8988T (cell line): ENCODE data around the gene SLC44A2.
A peak's percentile ranks its signal among the peaks of the same experiment; 100 is the strongest.

ENCODE experiments used
- DNase-seq: peaks from one replicate; pipeline ENCODE4 v3.0.0; 2011

SLC44A2 gene

DNA sequence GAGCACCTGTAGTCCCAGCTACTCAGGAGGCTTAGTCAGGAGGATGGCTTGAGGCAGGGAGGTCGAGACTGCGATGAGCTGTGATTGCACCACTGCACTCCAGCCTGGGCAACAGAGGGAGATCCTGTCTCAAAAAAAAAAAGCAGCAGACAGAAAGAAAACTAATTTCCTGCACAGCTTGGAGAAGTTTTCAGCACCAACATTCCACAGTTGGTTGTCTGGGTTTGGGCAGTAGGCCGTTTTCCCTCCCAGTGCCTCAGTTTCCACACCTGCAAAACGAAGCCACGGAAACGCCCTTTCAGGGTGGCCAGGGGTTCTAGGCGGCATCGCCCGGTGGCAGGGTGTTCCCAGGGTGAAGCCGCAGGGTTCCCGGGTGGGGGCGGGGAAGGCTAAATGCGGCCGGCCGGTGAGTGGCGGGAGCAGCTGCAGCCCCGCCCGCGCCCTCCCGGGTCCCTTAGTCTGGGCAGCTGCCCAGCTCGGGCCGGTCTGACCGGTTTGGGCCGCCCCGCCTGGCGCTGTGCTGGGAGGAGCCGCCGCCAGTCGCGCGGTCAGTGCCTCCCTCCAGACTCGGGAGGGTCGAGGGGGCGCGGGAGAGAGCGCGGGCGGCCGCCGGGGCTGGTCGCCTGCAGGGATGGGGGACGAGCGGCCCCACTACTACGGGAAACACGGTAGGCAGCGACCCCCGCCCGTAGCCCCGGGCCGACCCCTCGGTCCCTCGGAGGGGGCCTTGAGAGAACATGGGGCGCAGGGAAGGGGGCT lies at the start of gene SLC44A2:
TSS of gene SLC44A2 (plus strand) at position 551 of the 759 bp plus-strand sequence. CDS start at position 632, 81 bp downstream.
- DNase-seq = peak; percentile 83

- DNase-seq = no peak
These were observed 47.4 kb upstream of the SLC44A2 start for GRCh38 chr19:10577951-10578350.

DNA sequence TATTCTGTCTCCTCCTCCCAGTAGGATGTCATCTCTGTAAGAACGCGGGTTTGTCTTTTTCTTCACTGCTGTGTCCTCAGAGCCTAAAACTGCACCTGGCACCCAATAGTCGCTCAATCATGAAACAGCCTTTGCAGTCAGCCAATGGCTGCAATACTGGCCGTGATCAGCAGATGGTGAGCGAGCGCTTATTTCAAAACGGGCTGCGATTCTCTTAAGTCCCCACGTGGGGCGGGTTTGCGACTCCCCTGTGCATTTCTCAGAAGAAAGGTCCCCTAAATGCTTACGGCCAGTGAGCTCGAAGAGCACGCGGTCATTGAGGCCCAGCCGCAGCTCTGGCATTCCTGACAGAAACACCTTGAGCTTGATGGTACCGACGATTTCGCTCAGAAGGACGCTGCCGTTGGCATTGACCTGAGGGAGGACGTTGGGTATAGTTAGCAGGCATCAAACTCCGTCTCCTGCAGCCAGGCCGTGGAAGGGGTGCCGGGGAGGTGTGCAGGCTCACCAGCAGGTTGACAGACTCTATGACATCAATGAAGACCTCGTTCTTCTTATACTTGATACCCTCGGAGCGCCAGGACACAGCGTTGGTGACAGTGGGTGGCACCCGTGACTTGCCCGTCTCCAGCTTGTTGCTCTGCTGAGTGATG lies 44.2 kb upstream of the SLC44A2 start:
- DNase-seq = no peak

GRCh38 chr19:10582091-10582490 lies 43.3 kb upstream of the SLC44A2 start:
- DNase-seq = no peak

DNA sequence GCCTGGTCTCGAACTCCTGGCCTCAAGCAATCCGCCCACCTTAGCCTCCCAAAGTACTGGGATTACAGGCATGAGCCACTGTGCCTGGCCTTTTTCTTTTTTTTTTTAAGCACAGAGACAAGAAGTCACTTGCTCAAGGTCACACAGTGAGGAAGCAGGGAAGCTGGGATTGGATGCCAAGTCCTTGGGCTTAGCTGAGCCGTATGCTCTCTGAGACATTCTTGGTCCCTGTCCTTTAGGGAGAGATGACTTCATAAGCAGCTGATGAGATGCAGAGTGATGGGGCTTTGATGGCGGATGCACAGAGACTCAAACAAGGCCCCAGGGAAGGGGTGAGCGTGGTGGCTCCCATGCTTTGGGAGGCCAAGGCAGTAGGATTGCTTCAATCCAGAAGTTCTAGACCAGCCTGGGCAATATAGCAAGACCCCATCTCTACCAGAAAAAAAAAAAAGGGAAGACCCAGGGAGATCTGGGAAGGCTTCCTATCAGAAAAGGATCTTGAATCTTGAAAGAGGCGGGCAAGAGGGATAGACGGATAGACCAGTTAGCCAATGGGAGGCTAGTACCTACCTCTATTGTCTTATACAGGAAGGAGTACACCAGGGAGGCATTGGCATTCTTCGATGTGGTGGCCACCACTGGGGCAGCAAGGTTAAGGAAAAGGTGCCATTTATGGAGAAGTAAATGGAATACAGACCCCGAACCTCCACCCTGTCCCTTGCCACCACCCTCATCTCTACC lies 42.1 kb upstream of the SLC44A2 start:
- DNase-seq = no peak

- no peak for DNase-seq
These were observed 39.0 kb upstream of the SLC44A2 start for GRCh38 chr19:10586396-10586795.

GRCh38 chr19:10587022-10587838 lies 38.1 kb upstream of the SLC44A2 start, which contains the start of gene AP1M2:
AP1M2 (minus strand) TSS chr19:10587312; CDS start chr19:10587231, 81 bp downstream.
- no peak for DNase-seq

DNA sequence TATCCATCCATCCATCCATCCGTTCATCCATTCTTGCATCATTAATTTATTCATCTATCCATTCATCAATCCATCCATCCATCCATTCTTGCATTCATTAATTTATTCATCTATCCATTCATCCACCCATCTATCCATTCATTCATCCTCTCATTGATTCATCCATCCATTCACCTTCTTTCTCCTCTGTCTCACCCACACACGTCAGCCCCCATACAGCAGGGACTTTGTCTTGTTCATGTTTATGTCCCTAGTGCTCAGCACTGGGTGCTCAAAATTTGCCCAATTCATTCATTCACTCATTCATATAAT lies 37.6 kb upstream of the SLC44A2 start:
- no peak for DNase-seq

GRCh38 chr19:10593148-10593547 lies 32.2 kb upstream of the SLC44A2 start:
- no peak for DNase-seq

DNA sequence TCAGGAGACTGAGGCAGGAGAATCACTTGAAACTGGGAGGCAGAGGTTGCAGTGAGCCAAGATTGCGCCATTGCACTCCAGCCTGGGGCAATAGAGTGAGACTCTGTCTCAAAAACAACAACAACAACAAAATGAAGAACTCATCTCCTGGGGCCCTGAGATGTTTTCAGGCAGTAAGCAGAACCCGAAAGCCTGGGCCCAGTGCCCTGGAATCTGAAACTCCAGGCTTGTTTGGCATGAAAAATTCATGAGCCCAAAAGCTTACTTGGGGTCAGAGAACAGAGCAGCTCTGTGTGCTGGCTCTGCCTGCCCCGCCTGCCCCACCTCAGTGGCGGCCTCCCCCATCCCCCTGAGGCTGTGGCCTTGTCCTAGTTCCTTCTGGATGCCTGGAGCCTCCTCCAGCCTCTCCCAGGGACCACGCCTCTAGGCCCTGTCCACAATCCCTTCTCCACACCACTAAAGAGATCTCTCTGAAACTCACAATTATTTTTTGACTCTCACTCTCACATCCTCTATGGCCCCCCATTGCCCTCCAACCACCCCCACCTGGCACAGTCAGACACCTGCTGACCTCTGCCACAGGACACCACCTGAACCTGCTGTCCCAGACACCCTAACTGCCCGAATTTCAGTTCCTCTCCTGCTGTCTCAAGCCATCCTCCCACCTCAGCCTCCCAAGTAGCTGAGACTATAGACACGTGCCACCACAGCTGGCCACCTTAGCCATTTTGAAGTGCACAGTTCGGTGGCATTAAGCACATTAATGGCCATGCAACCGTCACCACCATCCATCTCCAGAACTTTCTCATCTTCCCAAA lies 31.3 kb upstream of the SLC44A2 start:
- DNase-seq = no peak

- no peak for DNase-seq
These were observed 25.2 kb upstream of the SLC44A2 start for GRCh38 chr19:10600149-10600548.

GRCh38 chr19:10601999-10602329 lies 23.4 kb upstream of the SLC44A2 start:
- DNase-seq = no peak

DNA sequence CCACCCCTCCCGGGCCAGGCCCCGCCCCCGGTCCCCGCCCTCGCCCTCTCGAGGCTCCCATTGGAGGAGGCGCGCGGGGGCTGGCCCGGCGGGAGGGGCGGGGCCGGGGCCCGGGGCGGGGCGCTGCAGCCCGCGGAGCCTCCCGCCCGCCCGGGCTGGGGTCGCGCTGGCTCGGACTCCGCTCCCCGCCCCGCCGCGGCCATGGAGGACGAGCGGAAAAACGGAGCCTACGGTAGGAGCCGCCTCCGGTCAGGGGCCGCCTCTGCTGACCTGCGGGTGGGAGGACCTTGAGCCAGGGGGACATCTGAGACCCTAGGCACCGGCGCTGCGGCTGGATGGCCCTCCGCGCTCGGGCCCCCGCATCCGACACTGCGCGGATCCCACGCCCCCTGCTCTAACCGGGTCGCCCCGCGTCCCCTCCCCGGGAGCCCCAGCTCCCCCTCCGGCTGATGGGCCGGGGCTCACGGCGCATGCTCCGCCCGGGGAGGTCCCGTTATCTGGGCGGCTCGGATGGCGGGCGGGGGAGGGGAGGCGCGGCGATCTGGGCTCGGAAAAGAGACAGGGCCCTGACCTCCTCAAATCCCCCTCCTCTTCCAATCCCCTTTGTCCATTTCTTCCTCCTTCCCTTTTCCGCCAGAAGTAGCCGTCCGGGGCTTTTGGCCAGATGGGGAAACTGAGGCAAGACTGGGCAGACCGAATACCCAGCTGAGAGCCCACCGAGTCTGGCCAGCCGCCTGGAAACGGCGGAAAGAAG lies 22.8 kb upstream of the SLC44A2 start:
- DNase-seq = peak; percentile 93

DNA sequence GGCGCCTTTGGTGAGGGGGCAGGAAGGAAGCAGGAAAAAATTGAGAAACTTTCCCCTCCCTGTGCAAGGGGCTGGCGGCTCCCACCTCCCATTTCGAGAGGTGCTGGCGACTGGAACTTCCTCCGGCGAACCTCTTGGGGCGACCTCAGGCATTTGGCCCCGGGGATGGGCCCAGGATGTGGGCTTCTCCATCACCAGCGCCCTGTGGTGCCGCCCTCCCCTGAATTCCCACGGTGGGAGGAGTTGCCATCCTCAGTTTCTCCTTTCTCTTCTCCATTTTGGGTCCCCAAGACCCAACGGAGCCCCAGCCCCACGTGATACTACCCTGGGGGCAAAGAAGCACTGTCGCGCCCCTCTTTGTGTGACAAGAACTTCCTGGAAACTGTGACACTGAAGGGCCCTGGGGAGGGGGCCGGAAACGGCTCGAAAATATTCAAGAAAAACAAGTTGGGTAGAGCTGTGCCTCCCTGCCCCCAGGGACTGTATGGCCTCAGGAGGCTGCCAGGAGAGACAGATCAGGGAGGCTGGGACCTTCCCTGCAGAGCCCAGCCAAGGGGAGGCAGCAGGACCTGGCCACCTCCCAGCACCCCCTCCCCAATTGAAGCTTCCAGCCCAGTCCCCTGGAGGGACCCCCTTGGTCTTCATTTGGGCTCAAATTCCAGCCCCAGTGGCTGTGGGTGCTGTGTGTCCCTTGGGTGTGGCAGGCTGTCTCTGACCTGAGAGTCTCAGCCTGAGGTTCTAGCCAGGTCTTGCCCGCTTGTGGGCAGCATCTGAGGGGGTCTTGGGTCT lies 22.1 kb upstream of the SLC44A2 start:
- no peak for DNase-seq

GRCh38 chr19:10603873-10604459 lies 21.4 kb upstream of the SLC44A2 start:
- no peak for DNase-seq

- no peak for DNase-seq
These were observed 20.8 kb upstream of the SLC44A2 start for GRCh38 chr19:10604460-10604980.

- no peak for DNase-seq
These were observed 13.4 kb upstream of the SLC44A2 start for GRCh38 chr19:10611907-10612306.

DNA sequence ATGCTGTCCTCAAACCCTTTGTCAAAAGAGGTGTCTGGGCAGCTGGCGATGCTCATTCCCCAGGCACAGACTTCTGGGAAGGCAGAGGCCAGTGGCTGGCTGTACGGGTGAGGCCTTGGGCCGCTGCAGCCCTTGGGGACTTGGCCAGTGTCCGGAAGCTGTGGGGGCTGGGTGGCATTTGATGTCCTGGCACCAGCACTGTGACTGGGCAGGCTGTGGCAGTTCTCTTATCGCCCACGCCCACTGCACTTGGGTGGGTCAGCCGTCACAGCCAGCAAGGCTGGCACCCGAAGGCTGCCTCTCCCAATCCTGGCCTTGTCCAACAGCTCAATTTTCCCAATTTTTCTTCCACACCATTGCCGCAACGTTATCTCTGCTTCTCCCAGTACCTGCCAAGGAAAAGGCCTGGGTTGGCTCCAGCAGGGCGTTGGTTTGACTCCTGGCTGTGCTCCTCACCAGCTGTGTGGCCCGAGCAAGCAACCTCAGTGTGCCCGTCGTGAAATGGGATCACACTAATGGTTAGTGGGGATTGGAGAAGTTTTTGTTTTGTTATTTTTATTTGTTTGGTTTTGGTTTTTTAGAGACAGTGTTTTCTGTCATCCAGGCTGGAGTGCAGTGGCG lies 12.7 kb upstream of the SLC44A2 start:
- no peak for DNase-seq

DNA sequence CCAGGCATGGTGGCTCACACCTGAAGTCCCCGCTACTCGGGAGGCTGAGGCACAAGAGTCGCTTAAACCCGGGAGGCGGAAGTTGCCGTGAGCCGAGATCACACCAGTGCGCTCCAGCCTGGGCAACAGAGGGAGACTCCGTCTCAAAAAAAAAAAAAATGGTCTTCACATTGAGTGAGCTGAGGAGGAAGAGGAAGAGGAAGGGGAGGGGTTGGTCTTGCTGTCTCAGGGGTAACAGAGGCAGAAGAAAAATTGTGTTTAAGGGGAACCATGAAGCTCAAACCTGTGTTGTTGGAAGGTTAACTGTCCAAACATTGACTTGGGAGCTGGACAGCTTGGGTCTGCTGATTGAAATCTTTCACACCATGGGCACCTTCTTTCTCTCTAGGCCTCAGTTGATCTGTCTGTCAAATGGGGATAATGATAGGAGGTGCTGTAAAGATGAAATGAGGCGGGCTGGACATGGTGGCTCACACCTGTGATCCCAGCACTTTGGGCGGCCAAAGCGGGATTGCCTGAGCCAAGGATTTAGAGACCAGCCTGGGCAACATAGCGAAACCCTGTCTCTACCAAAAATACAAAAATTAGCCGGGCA lies 9.8 kb upstream of the SLC44A2 start:
- DNase-seq = no peak
